GM12891 (cell line): ENCODE results near the gene REX1BD.

ENCODE experiments used
- DNase-seq: peaks from one replicate; pipeline ENCODE4 v3.0.0; 2011; ENCODE audit warnings: low spot score; ENCODE audit not compliant: insufficient read length
- FAIRE-seq: peaks from 2 replicates; lab custom pipeline; 2011; peaks lifted over from hg19 to GRCh38; lab: Jason Lieb, UNC
- PAX5 ChIP-seq: IDR thresholded peaks from 2 replicates; pipeline ENCODE4 v1.6.1; 2011; ENCODE audit warnings: low read length, moderate library complexity, mild to moderate bottlenecking; ENCODE audit not compliant: insufficient read depth, severe bottlenecking
- POLR2A ChIP-seq: IDR thresholded peaks from 2 replicates; pipeline ENCODE4 v1.6.1; 2011; ENCODE audit warnings: low read depth, low read length, control low read depth
- POLR2AphosphoS5 ChIP-seq: IDR thresholded peaks from 2 replicates; pipeline ENCODE4 v1.6.1; 2011; ENCODE audit warnings: low read depth, low read length, control low read depth
- POU2F2 ChIP-seq: IDR thresholded peaks from 2 replicates; pipeline ENCODE4 v1.6.1; 2011; ENCODE audit warnings: low read depth, mild to moderate bottlenecking, control low read depth, low read length, moderate library complexity
- SPI1 ChIP-seq: IDR thresholded peaks from 2 replicates; pipeline ENCODE4 v1.6.1; 2011; ENCODE audit warnings: low read depth, low read length, control low read depth
- TAF1 ChIP-seq: IDR thresholded peaks from 2 replicates; pipeline ENCODE4 v1.6.1; 2011; ENCODE audit warnings: low read depth, low read length, control low read depth

The REX1BD gene

DNA sequence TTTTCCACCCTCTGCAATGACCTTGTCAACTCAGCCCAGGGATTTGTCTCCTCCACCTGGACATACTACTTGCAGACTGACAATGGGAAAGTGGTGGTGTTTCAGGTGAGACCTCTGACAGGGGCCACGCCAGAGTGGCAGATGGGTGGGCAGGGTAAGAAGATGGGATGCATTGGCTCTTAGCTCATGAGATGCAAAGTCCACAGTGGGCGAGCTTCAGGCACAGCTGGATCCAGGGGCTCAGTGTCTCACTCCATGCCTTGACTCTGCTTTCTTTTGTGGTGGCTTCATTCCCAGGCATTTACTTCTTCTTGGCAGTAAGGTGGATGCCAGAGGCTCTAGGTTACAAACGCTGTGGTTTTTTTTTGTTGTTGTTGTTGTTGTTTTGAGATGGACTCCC lies 27.4 kb downstream of the REX1BD start:
- DNase-seq: no peak
- no peak for FAIRE-seq
- no peak for TF ChIP-seq POLR2AphosphoS5
- TF ChIP-seq TAF1: no peak
- TF ChIP-seq POU2F2: no peak
- no peak for TF ChIP-seq PAX5
- no peak for TF ChIP-seq POLR2A
- no peak for TF ChIP-seq SPI1

DNA sequence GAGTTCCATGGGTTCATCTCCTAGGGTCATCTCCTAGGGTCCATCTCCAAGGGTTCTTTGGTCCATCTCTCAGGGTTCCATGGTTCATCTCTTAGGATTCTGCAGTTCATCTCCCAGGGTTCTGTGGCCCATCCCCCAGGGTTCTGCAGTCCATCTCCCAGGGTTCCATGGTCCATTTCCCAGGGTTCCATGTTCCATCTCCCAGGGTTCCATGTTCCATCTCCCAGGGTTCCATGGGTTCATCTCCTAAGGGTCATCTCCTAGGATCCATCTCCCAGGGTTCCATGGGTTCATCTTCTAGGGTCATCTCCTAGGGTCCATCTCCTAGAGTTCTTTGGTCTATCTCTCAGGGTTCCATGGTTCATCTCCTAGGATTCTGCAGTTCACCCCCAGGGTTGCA lies 29.0 kb downstream of the REX1BD start:
- FAIRE-seq (no peak), DNase-seq (no peak)
- TF ChIP-seq POU2F2 (no peak), PAX5 (no peak), TAF1 (no peak), SPI1 (no peak), POLR2AphosphoS5 (no peak), POLR2A (no peak)

DNA sequence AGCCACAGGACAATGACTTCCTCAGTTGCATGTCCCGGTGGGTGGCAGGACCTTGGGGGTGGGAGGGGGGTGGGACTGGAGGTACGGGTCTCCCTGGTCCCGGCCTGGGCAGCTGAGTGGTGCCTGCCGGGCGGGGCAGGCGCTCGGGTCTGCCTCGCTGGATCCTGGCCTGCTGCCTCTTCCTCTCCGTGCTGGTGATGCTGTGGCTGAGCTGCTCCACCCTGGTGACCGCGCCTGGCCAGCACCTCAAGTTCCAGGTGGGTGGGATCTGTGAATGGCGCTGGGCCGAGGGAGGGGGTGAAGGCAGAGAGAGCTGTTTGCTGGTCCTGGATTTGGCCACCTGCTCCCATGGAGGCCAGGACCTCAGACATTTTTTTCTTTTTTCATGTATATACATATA lies 29.6 kb downstream of the REX1BD start:
- TF ChIP-seq TAF1 (no peak), POU2F2 (no peak), POLR2AphosphoS5 (no peak), SPI1 (no peak), POLR2A (no peak), PAX5 (no peak)
- FAIRE-seq: no peak
- DNase-seq: no peak

DNA sequence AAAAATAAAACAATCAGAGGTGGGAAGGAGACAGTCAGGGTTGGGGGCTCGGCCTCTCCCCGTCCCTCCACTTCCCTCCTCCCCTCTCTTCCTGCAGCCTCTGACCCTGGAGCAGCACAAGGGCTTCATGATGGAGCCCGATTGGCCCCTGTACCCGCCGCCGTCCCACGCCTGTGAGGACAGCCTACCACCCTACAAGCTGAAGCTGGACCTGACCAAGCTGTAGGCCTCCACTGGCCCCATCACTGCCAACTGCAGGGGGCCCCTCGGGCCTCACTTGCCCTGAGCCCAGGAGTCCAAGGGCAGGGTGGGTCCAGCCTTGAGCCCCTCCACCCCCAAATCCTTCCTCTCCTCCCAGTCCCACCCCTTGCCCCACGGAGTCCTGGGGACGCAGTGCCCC lies 31.7 kb downstream of the REX1BD start:
- FAIRE-seq: no peak
- TF ChIP-seq POLR2AphosphoS5: no peak
- TF ChIP-seq POU2F2: no peak
- TF ChIP-seq SPI1: no peak
- TF ChIP-seq PAX5: no peak
- TF ChIP-seq POLR2A: no peak
- TF ChIP-seq TAF1: no peak
- no peak for DNase-seq

DNA sequence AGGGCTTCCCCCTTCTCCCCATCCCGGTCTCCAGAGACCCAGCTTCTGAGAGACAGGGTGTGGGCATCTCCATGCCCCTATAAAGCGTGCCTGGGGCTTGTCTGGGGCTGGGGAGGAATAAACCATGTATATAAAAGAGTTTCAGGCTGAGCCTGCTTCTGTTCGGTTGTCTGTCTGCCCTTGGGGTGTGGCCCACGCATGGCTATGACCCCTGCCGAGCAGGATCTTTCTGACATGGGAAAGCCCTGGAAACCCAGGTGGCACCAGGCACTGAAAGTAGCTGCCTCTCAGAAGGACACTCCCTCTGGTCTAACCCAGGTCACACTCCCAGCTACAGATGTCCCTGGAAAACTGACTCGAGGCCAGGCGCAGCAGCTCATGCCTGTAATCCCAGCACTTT lies 32.3 kb downstream of the REX1BD start:
- TF ChIP-seq PAX5 (no peak), POU2F2 (no peak), POLR2A (no peak), TAF1 (no peak), SPI1 (no peak), POLR2AphosphoS5 (no peak)
- DNase-seq (no peak), FAIRE-seq (no peak)

DNA sequence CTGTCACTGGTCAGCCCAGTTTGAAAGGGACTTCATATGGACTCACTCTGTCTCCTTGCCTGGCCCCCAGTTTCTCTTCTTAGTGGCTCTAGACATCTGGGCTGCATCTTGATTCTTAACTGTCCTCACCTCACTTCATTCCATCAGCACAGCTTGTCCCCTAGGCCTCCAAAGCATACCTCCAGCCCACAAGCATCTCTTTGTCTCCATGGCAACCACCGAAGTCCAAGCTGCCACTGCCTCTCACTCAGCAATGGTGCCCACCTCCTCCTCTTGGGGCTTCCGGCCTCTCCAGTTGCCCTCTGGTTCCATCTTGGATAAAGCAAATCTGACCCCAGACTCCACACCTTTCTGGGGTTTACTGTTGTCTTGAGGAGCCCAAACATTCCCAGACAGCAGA lies 38.3 kb downstream of the REX1BD start:
- TF ChIP-seq POU2F2 (no peak), POLR2A (no peak), POLR2AphosphoS5 (no peak), PAX5 (no peak), TAF1 (no peak), SPI1 (no peak)
- no peak for DNase-seq
- FAIRE-seq: no peak

DNA sequence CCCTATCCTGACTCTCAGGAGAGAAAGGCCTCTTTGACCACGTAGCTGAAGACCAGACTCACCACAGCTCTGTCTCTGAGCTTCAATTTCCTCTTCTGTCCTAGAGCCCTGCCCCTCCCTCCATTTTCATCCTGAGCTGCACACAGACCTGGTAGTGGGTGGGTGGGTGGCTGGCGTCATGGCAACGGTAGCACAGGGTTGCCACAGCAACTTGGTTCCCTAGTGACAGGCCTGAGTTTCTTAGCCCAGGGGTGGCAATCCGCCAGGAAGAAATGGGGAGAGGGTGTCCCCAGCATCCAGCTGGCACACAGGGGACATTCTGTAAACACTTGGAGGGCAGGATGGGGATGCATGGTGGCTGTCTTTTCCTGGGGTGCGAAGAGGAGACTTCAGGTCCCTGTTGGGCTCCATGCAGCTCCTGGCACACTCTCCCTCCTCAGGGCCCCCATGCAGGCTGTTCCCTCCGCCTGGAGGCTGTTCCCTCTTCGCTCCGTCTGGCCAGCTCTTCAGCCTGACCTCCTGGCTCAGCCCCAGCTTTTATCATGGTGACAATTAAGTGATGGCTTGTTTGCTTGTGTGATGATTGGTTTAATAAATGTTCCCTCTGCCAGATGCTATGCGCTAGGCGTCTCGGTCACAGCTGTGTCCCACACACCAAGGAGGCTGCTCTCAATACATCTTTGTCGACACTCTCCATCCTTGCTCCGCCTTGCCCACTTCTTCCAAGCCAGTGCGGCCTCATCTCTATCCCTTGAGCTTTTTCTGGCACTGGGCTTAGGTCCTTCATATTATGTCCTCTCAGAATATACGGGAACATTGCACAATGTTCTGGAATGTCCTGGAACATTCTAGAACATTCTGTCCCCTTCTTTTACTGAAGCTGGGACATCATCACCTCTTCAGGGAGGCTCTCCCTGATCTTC lies 40.8 kb downstream of the REX1BD start:
- no peak for TF ChIP-seq POU2F2
- no peak for TF ChIP-seq POLR2AphosphoS5
- no peak for TF ChIP-seq PAX5
- TF ChIP-seq TAF1: no peak
- TF ChIP-seq SPI1: no peak
- TF ChIP-seq POLR2A: no peak
- DNase-seq (no peak), FAIRE-seq (no peak)

DNA sequence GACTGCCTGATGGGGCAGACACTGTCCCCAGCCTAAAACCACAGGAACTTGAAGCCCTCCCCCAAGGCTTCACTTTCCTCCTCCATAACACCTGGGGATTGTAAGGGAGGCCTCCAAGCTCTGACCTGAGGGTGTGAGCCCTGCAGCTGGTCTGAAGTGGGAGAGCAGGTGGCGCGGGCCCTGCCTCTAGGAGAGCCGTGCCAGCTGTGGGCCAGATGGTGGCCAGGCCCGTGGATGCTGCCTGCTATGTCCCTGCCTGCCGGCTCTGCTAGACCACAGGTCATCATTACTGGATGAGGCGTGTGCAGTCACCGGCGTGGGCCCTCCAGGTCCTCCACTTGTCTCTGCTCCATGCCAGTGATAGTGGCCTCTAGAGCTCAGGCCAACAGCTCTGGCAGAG lies 44.7 kb downstream of the REX1BD start:
- no peak for FAIRE-seq
- DNase-seq: no peak
- TF ChIP-seq PAX5: no peak
- TF ChIP-seq POU2F2: no peak
- TF ChIP-seq SPI1: no peak
- no peak for TF ChIP-seq POLR2AphosphoS5
- TF ChIP-seq TAF1: no peak
- TF ChIP-seq POLR2A: no peak

DNA sequence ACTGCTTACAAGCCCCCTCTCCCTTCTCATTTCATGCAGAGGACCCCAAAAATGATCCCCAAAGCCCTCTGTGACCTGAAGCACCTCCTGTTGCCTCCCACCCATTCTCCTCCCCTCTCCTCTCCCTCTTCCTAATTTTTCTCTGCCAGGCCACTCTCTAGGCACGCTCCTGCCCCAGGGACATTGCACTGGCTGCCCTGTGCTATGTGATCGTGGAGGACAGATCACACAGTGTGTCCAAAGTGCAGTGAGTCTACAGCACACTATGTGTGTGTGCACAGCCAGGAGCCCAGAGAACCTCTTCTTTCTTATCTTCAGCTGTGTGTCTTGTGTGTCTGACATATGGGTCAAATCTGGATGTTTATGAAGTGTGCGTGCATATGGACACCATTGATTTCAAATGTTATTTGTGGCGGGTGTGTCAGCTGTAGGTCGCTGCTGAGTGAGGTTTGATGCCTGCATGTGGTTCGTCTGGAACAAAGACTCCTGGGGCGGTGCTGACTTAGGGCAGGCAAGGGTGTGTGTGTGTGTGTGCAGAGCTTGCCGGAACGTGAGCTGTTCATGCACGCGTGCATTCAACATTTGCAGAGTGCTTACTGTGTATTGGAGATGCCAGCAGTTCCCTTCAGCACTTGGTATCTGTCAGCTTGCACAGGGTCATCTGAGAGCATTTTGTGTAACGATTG lies 46.2 kb downstream of the REX1BD start:
- TF ChIP-seq TAF1 (no peak), SPI1 (no peak), POLR2A (no peak), POU2F2 (no peak), POLR2AphosphoS5 (no peak), PAX5 (no peak)
- no peak for DNase-seq
- no peak for FAIRE-seq
